COLO668 (cell line): ENCODE data around the gene GATA2.

Experiments
- DNase-seq: peaks from one replicate; lab custom pipeline; 2025; ENCODE audit not compliant: unreplicated experiment; lab: John Stamatoyannopoulos, UW

Gene GATA2

GRCh38 chr3:128476659-128477058 is 16.3 kb downstream of the GATA2 start:
- no peak for DNase-seq

GRCh38 chr3:128475355-128475754 is 17.6 kb downstream of the GATA2 start:
- no peak for DNase-seq

- DNase-seq: no peak
These were observed 19.3 kb downstream of the GATA2 start for GRCh38 chr3:128473737-128474136.

GRCh38 chr3:128473180-128473519 is 19.9 kb downstream of the GATA2 start:
- DNase-seq: peak; percentile 3

- no peak for DNase-seq
These were observed 20.4 kb downstream of the GATA2 start for GRCh38 chr3:128472449-128473179.

GRCh38 chr3:128471720-128472119 is 21.3 kb downstream of the GATA2 start:
- no peak for DNase-seq

- DNase-seq: no peak
These were observed 21.9 kb downstream of the GATA2 start for GRCh38 chr3:128471110-128471509.

GRCh38 chr3:128470134-128470899 is 22.7 kb downstream of the GATA2 start:
- DNase-seq: no peak

- DNase-seq: no peak
These were observed 23.4 kb downstream of the GATA2 start for GRCh38 chr3:128469556-128469955.

- DNase-seq: no peak
These were observed 24.0 kb downstream of the GATA2 start for GRCh38 chr3:128468791-128469527.

GRCh38 chr3:128468285-128468790 is 24.7 kb downstream of the GATA2 start:
- no peak for DNase-seq

- no peak for DNase-seq
These were observed 26.0 kb downstream of the GATA2 start, which contains the start of gene DNAJB8 for GRCh38 chr3:128466840-128467541. Gene DNAJB8 (minus strand): TSS chr3:128466890. CDS start chr3:128463245, 3,645 bp downstream.

- no peak for DNase-seq
These were observed 28.3 kb downstream of the GATA2 start for GRCh38 chr3:128464702-128465101.

GRCh38 chr3:128464188-128464587 is 28.8 kb downstream of the GATA2 start:
- DNase-seq: no peak

- DNase-seq: no peak
These were observed 29.2 kb downstream of the GATA2 start for GRCh38 chr3:128463771-128464170.

GRCh38 chr3:128463354-128463753 is 29.6 kb downstream of the GATA2 start:
- DNase-seq: no peak

GRCh38 chr3:128462931-128463330 is 30.1 kb downstream of the GATA2 start:
- no peak for DNase-seq

GRCh38 chr3:128462341-128462910 is 30.6 kb downstream of the GATA2 start:
- DNase-seq: no peak

GRCh38 chr3:128461731-128462130 is 31.3 kb downstream of the GATA2 start:
- no peak for DNase-seq

- DNase-seq: no peak
These were observed 33.6 kb downstream of the GATA2 start for GRCh38 chr3:128459461-128459820.
